Measurements from ENCODE around the gene PRODH2. TPM values are rescaled to one million over a fixed set of nuclear protein-coding genes. Genes with fewer than 3 reads are reported as not detected.

Gene PRODH2
- total and polyA plus RNA-seq, 2 of the 13 experiments (the other 11 are each of a cell fraction or from before 2014, with no cell fraction given) = 86.7 to 118 TPM

GRCh38 chr19:35759697-35760096, 52.9 kb downstream of the PRODH2 start:
- in situ Hi-C loops (cut with HindIII; ENCODE audit: extremely low pct_ligation_motif_present, low pct_unique_long_range_greater_than_20kb) (no loop called here), intact Hi-C loops (cut with micrococcal nuclease; ENCODE audit: unreplicated experiment) (no loop called here)
- TF ChIP-seq, protein P1, sequence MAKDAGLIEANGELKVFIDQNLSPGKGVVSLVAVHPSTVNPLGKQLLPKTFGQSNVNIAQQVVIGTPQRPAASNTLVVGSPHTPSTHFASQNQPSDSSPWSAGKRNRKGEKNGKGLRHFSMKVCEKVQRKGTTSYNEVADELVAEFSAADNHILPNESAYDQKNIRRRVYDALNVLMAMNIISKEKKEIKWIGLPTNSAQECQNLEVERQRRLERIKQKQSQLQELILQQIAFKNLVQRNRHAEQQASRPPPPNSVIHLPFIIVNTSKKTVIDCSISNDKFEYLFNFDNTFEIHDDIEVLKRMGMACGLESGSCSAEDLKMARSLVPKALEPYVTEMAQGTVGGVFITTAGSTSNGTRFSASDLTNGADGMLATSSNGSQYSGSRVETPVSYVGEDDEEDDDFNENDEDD (CRISPR knock-in tag; IDR thresholded peaks at IDR 0.05; ENCODE audit: borderline replicate concordance) = no peak
- TF ChIP-seq KDM1A (CRISPR knock-in tag; IDR thresholded peaks at IDR 0.05) = no peak
- no peak for TF ChIP-seq NR2F2 (IDR thresholded peaks at IDR 0.05; ENCODE audit: borderline replicate concordance, low read depth)
- no peak for TF ChIP-seq ZNF580 (CRISPR knock-in tag; IDR thresholded peaks at IDR 0.05; ENCODE audit: borderline replicate concordance, low read depth)
- TF ChIP-seq ZNF879 (CRISPR knock-in tag; IDR thresholded peaks at IDR 0.05) = no peak
- no peak for TF ChIP-seq CSRNP2 (CRISPR knock-in tag; conservative IDR thresholded peaks at IDR 0.05; ENCODE audit: low read depth)
- Histone ChIP-seq H2AFZ (ENCODE audit: low read length) (no peak overlapping the region), H3K9ac (ENCODE audit: insufficient read depth, low read depth, low read length) (peak overlapping the region; percentile 34; the same call in 1 of the 2 replicates), H3K27ac (ENCODE audit: extremely low read length, insufficient read depth, low read length) (no peak overlapping the region), H3K27me3 (ENCODE audit: control insufficient read depth in 1 of 2, insufficient read depth in 2 of 2, low read length in 2 of 2) (no peaks in the 10 kb centered on the region), H3K9me3 (ENCODE audit: low read length) (no peaks in the 10 kb centered on the region), H3K4me2 (ENCODE audit: low read depth, low read length) (peak overlapping the region; percentile 69; the same call in 1 of the 2 replicates), H4K20me1 (ENCODE audit: insufficient read depth, low read length) (no peaks in the 10 kb centered on the region), H3K79me2 (ENCODE audit: insufficient read depth, low read length) (peaks cover 6% of the 10 kb centered on the region), H3K4me3 (replicated peaks in 1 of 3; ENCODE audit: insufficient read depth in 1 of 3, low read depth in 2 of 3, low read length in 3 of 3) (no peak overlapping the region), H3K4me1 (ENCODE audit: insufficient read depth, low read length) (peaks cover 20% of the 10 kb centered on the region), H3K36me3 (replicated peaks in 1 of 2; ENCODE audit: control insufficient read depth in 1 of 2, insufficient read depth in 2 of 2, low read length in 2 of 2) (peaks cover 2 to 20% of the 10 kb centered on the region in 2 experiments; a peak in 4 of 5 replicates)
- ChIA-PET POLR2A (no interaction called here), CTCF (ENCODE audit: low intra/inter-chr PET ratio, low total read pairs) (no interaction called here)
- FAIRE-seq (no peak), DNase-seq (ENCODE audit: low spot score) (no peak), ATAC-seq (no peak)
- no TSS peak for BruUV-seq (replicated peaks)
- WGBS (ENCODE audit: low lambda C conversion rate) = 100% methylated on average over 2 of the region's 2 CpGs
